ENCODE data around the gene ARID3A. TPM values are rescaled to one million over a fixed set of nuclear protein-coding genes. Genes with fewer than 3 reads are reported as not detected.

The ARID3A gene
- total RNA-seq, 2 experiments from 2014 or later, result 28.5 to 30.6 TPM

GRCh38 chr19:1004803-1005664, 79.2 kb downstream of the ARID3A start:
- POLR2A ChIA-PET, result no interaction called here

DNA sequence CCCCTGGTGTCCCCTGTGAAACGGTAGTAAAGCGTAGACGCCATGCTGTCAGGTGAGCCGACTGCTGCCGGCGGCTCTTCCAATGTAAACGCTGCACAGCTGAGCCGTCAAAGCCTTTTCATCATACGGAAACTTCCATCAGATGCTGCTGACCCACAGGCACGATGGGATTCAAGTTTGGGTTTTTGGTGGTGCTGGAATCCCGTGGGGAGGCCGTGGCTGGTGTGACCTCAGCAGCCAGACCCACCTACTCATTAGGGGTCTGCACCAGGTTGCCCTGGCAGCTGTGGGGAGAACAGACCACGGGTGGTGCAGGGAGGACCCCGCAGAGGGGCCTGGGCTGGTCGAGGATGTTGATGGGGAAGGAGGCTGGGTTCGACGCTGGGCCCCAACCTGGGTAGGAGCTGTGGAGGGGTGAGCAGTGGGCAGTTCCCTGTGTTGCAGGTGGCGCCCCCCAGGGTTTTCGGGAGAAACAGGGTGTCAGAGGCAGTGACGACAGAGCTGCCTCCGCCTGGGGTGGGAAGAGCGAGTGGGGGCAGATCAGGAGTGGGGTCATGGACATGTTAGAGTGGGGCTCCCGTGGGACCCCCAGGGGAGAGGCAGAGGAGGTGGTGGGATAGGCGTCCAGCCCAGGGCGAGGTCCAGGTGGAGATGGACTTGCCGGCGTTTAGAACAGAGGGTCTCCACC, 81.0 kb downstream of the ARID3A start:
- Mint-ChIP-seq H3K4me1 (ENCODE audit: low read depth) (peaks cover 3% of the 10 kb centered on the region), H3K27ac (peak overlapping the region; percentile 28), H3K27me3 (peaks cover 5% of the 10 kb centered on the region), H3K36me3 (peaks cover 2% of the 10 kb centered on the region), H3K4me3 (no peak overlapping the region), H3K9me3 (no peaks in the 10 kb centered on the region)
- intact Hi-C loops (cut with micrococcal nuclease), result no loop called here
- ChIA-PET POLR2A (no interaction called here), CTCF (interaction anchor here (1.8 kb wide), 1 partner anchor 25 kb away, joined by 5 read pairs; no protein-coding TSS in a partner anchor)
- DNase-seq, result no peak

More at GRCh38 chr19:1004803-1005664, 79.2 kb downstream of the ARID3A start:
- Mint-ChIP-seq H3K9me3 (no peaks in the 10 kb centered on the region), H3K4me3 (no peak overlapping the region), H3K27ac (no peak overlapping the region), H3K4me1 (ENCODE audit: low read depth) (peaks cover 5% of the 10 kb centered on the region), H3K27me3 (peaks cover 8% of the 10 kb centered on the region), H3K36me3 (peaks cover 2% of the 10 kb centered on the region)
- no peak for DNase-seq
- intact Hi-C loops (cut with micrococcal nuclease), result no loop called here
- CTCF ChIA-PET, result interaction anchor here (0.6 to 1.8 kb wide), 2 partner anchors 16 to 23 kb away, joined by 5 read pairs; no protein-coding TSS in a partner anchor

DNA sequence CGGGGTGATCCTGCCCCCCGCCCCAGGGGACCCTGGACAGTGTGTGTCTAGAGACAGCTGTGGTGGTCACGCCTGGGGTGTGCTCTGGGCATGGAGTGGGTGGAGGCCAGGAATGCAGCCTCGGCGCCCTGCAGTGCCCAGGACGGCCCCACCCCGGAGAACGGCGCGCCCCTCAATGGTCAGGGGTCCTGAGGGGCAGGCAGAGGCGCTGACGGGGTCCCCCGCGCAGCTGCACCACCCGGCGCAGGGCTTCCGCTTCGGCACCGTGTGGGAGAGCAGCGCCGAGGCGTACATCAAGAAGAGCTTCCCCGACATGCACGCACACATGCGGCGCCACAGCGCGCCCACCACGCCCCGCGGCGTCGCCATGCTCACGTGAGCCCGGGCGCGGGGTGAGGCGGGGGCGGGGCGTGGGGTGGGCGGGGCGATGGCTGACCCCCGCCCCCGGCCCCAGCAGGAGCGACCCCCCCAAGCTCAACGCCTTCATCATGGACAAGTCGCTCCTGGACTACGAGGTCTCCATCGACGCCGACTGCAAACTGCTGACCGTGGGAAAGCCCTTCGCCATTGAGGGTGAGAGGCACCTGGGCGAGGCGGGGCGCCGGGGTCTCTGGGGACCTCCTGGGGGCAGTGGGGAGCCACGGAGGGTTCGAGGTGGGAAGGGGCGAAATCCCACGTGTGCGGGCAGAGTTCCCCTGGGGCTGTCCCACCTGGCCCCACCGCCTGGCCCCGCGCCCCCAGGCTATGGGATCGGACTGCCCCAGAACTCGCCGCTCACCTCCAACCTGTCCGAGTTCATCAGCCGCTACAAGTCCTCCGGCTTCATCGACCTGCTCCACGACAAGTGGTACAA, 81.8 kb downstream of the ARID3A start:
- Mint-ChIP-seq H3K27ac (no peak overlapping the region), H3K27me3 (peaks cover 1% of the 10 kb centered on the region), H3K4me3 (no peak overlapping the region), H3K4me1 (ENCODE audit: low read depth) (peaks cover 1% of the 10 kb centered on the region), H3K36me3 (peaks cover 2% of the 10 kb centered on the region), H3K9me3 (no peaks in the 10 kb centered on the region)
- intact Hi-C loops (cut with micrococcal nuclease), result no loop called here
- ChIA-PET CTCF (no interaction called here), POLR2A (no interaction called here)
- no peak for DNase-seq

GRCh38 chr19:1008268-1009040, 82.6 kb downstream of the ARID3A start:
- Mint-ChIP-seq H3K4me1 (ENCODE audit: low read depth) (no peaks in the 10 kb centered on the region), H3K9me3 (no peaks in the 10 kb centered on the region), H3K27me3 (no peaks in the 10 kb centered on the region), H3K27ac (no peak overlapping the region), H3K36me3 (peaks cover 2% of the 10 kb centered on the region), H3K4me3 (no peak overlapping the region)
- POLR2A ChIA-PET, result no interaction called here
- DNase-seq, result no peak
- CTCF ChIA-PET, result no interaction called here
- intact Hi-C loops (cut with micrococcal nuclease), result no loop called here

GRCh38 chr19:1009041-1009980, 83.5 kb downstream of the ARID3A start:
- Mint-ChIP-seq H3K27me3 (no peaks in the 10 kb centered on the region), H3K4me3 (no peak overlapping the region), H3K27ac (no peak overlapping the region), H3K4me1 (ENCODE audit: low read depth) (peaks cover 2% of the 10 kb centered on the region), H3K36me3 (peaks cover 4% of the 10 kb centered on the region), H3K9me3 (no peaks in the 10 kb centered on the region)
- CTCF ChIA-PET, result no interaction called here
- POLR2A ChIA-PET, result no interaction called here
- intact Hi-C loops (cut with micrococcal nuclease), result no loop called here
- no peak for DNase-seq

- DNase-seq, result no peak
- Mint-ChIP-seq H3K27ac (no peak overlapping the region), H3K4me1 (ENCODE audit: low read depth) (peaks cover 3% of the 10 kb centered on the region), H3K4me3 (no peak overlapping the region), H3K36me3 (peaks cover 4% of the 10 kb centered on the region), H3K27me3 (no peaks in the 10 kb centered on the region), H3K9me3 (no peaks in the 10 kb centered on the region)
- intact Hi-C loops (cut with micrococcal nuclease), result no loop called here
- CTCF ChIA-PET, result no interaction called here
- POLR2A ChIA-PET, result no interaction called here
These were observed 84.2 kb downstream of the ARID3A start for GRCh38 chr19:1009981-1010538.

DNA sequence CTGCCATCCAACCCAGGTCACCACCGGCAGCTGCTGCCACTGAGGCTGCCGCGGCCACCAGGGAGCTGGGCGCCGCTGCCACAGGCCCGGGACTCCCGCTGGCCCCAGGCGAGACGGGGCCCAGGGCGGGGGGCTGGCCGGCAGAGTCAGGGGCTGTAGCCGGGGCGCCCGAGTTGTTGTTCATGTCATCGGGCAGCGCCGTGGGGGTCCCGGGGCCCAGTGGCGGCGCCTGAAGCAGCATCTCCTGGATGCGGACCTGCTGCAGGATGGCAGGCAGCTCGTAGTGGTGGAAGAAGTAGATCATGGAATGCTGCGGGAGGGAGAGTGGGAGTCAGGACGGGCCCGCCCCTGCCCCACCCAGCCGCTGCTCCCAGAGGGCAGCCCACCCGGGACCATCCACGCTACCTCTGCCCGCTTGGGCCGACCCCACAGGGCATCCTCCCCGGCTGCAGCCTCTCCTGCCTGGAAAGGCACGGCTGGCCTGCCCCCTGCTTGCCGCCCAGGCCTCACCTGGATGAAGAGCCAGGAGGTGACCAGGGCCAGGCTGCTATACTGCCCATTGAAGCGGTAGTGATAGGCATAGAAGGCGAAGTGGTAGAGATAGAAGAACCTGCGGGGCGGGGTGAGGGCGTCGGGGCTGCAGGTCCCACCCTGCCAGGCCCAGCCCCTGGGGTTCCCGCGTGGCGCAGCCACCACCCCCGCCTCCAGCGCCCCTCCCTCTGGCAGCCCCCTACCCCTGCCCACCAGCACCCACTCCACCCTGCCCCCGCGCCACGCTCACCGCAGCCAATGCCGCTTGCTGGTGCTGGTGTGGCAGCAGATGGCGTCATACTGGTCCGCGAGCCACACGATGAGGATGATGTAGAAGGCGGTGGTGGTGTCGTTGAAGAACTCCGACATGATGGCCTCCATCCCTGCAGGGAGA, 85.0 kb downstream of the ARID3A start:
- ChIA-PET CTCF (no interaction called here), POLR2A (no interaction called here)
- intact Hi-C loops (cut with micrococcal nuclease), result no loop called here
- no peaks in the 10 kb centered on the region for H3K9me3 Mint-ChIP-seq
- no peaks in the 10 kb centered on the region for H3K27me3 Mint-ChIP-seq
- H3K4me1 Mint-ChIP-seq (ENCODE audit: low read depth), result peaks cover 7% of the 10 kb centered on the region
- peaks cover 4% of the 10 kb centered on the region for H3K36me3 Mint-ChIP-seq
- no peak overlapping the region for H3K4me3 Mint-ChIP-seq
- DNase-seq, result no peak
- no peak overlapping the region for H3K27ac Mint-ChIP-seq

DNA sequence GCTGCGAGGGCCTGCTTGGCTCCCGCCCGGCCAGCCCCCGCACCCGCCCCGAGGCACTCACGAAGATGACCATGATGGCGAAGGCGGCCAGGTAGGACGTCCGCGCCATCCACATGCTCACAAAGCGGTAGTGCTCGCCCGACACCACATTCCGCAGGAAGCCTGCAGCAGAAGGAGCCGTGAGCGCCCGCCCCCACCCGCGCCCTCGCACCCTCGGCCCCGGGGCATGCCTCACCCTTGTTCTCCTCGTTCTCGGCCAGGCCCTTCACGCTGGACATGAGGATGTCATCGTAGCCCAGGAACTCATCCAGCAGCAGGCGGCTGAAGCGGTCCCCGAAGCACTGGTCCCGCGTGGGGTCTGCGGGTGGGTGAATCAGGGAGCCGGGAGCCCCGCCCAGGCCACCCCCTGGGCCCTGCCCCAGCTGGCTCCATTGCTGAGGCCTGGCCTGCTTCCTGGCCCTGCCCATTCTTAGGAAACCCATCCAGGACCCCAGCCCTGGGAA, 86.0 kb downstream of the ARID3A start:
- ChIA-PET POLR2A (no interaction called here), CTCF (no interaction called here)
- no peak for DNase-seq
- peaks cover 4% of the 10 kb centered on the region for H3K36me3 Mint-ChIP-seq
- intact Hi-C loops (cut with micrococcal nuclease), result no loop called here
- no peak overlapping the region for H3K4me3 Mint-ChIP-seq
- no peaks in the 10 kb centered on the region for H3K27me3 Mint-ChIP-seq
- no peak overlapping the region for H3K27ac Mint-ChIP-seq
- peaks cover 15% of the 10 kb centered on the region for H3K4me1 Mint-ChIP-seq (ENCODE audit: low read depth)
- no peaks in the 10 kb centered on the region for H3K9me3 Mint-ChIP-seq

GRCh38 chr19:1012334-1012733, 86.5 kb downstream of the ARID3A start:
- intact Hi-C loops (cut with micrococcal nuclease), result no loop called here
- no peaks in the 10 kb centered on the region for H3K27me3 Mint-ChIP-seq
- no peak overlapping the region for H3K27ac Mint-ChIP-seq
- peaks cover 4% of the 10 kb centered on the region for H3K36me3 Mint-ChIP-seq
- DNase-seq, result no peak
- peaks cover 19% of the 10 kb centered on the region for H3K4me1 Mint-ChIP-seq (ENCODE audit: low read depth)
- POLR2A ChIA-PET, result interaction anchor here (0.6 kb wide), 1 partner anchor 11 kb away, joined by 3 read pairs; no protein-coding TSS in a partner anchor
- H3K4me3 Mint-ChIP-seq, result no peak overlapping the region
- H3K9me3 Mint-ChIP-seq, result no peaks in the 10 kb centered on the region
- CTCF ChIA-PET, result no interaction called here

GRCh38 chr19:1013218-1013617, 87.4 kb downstream of the ARID3A start:
- no peak overlapping the region for H3K27ac Mint-ChIP-seq
- H3K36me3 Mint-ChIP-seq, result peaks cover 4% of the 10 kb centered on the region
- H3K4me3 Mint-ChIP-seq, result no peak overlapping the region
- no peak for DNase-seq
- H3K4me1 Mint-ChIP-seq (ENCODE audit: low read depth), result peaks cover 28% of the 10 kb centered on the region
- intact Hi-C loops (cut with micrococcal nuclease), result no loop called here
- ChIA-PET CTCF (no interaction called here), POLR2A (no interaction called here)
- H3K27me3 Mint-ChIP-seq, result no peaks in the 10 kb centered on the region
- H3K9me3 Mint-ChIP-seq, result no peaks in the 10 kb centered on the region

Measured in activated CD4-positive, alpha-beta memory T cell treated with anti-CD3 and anti-CD28 coated beads for 36 hours (primary cell).